Uterus (tissue), 4 donors: ENCODE measurements around the gene RAD51AP1. TPM values are rescaled to one million over a fixed set of nuclear protein-coding genes. Genes with fewer than 3 reads are reported as not detected.

ENCODE experiments used
- DNase-seq, 2 donors: peaks; one replicate each; pipeline ENCODE4 v3.0.0-alpha.2; 2019 to 2020
- H3K27ac ChIP-seq, 2 donors: fragments of 200-600 bp; sonication (generic); 1 replicate in 1 of 2; 2 replicates in 1 of 2; pipeline ENCODE4 v1.5.1; 2016 to 2018
- H3K27me3 ChIP-seq, 2 donors: fragments of 200-600 bp; sonication (generic); one replicate each; pipeline ENCODE4 v1.5.1; 2018 to 2019; ENCODE audit warnings: control low read depth in 1 of 2
- H3K36me3 ChIP-seq, 2 donors: fragments of 200-600 bp; sonication (generic); one replicate each; pipeline ENCODE4 v1.5.1; 2019; ENCODE audit warnings: control low read depth in 1 of 2
- H3K4me1 ChIP-seq, 2 donors: fragments of 200-600 bp; sonication (generic); one replicate each; pipeline ENCODE4 v1.5.1; 2018 to 2019; ENCODE audit warnings: control low read depth in 1 of 2
- H3K4me3 ChIP-seq, 2 donors: fragments of 200-600 bp; sonication (generic); 1 replicate in 1 of 2; 2 replicates in 1 of 2; pipeline ENCODE4 v1.5.1; 2018 to 2019; ENCODE audit warnings: mild to moderate bottlenecking in 1 of 2
- H3K9me3 ChIP-seq, 2 donors: fragments of 200-600 bp; sonication (generic); one replicate each; pipeline ENCODE4 v1.5.1; 2019; ENCODE audit warnings: control low read depth in 1 of 2
- POLR2A ChIP-seq, 2 donors: fragments of 450-650 bp; IDR thresholded peaks; one replicate each; pipeline ENCODE4 v1.6.1; 2016; ENCODE audit warnings: antibody characterized with exemption in 2 of 2, mild to moderate bottlenecking in 1 of 2, moderate library complexity in 1 of 2
- intact Hi-C: fragments of 100-400 bp; cut with DNase I; formaldehyde crosslinking; loops from one replicate; pipeline ENCODE4 v1.15.1; 2023; ENCODE audit warnings: low total_unique reads
- total RNA-seq, 4 donors: library from RNA; depleted of rRNA in 3 of 4; stranded (reverse); fragments of >200 nt in 3 of 4; gene quantifications; one replicate each; pipeline versions ENCODE4 v1.1.0 to v1.2.4, GENCODE V29; 2014 to 2023
- TF ChIP-seq, protein P1 (sequence below), 4 experiments: fragments of 200-600 bp in 2 of 4; fragments of 450-650 bp in 2 of 4; sonication (generic) in 2 of 4; IDR thresholded peaks; one replicate each; pipeline ENCODE4 v1.5.1; 2016 to 2019; ENCODE audit warnings: antibody characterized with exemption in 4 of 4, mild to moderate bottlenecking in 2 of 4, moderate library complexity in 1 of 4
- donor health status: DM: yes; HTN: yes; CAD: no.

The RAD51AP1 gene
- total RNA-seq, 4 donors from 2014 or later = 1.3 to 22.8 TPM; not detected in 2

DNA sequence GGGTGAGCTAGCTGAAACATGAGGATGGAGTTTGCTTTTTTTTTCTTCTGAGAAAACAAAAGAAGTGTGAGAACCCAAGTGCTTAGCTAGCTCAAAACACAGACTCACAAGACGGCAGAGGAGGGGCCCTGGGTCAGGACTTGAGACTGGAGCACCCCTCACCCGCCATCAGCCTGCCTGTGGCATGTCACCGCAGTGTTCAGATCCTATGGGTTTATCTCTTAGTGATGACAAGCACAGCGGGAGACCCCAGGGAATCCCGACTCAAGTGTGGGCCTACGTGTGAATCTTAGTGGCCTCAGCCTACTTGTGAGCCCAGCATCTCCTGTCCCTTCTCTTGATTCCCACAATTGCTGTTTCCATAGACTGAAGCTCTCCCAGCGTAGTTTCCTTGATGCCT is 46.2 kb downstream of the RAD51AP1 start:
- Histone ChIP-seq H3K9me3 (no peaks in the 10 kb centered on the region), H3K4me1 (no peaks in the 10 kb centered on the region), H3K36me3 (no peaks in the 10 kb centered on the region), H3K4me3 (no peak overlapping the region), H3K27me3 (no peaks in the 10 kb centered on the region), H3K27ac (no peak overlapping the region)
- TF ChIP-seq, protein P1, sequence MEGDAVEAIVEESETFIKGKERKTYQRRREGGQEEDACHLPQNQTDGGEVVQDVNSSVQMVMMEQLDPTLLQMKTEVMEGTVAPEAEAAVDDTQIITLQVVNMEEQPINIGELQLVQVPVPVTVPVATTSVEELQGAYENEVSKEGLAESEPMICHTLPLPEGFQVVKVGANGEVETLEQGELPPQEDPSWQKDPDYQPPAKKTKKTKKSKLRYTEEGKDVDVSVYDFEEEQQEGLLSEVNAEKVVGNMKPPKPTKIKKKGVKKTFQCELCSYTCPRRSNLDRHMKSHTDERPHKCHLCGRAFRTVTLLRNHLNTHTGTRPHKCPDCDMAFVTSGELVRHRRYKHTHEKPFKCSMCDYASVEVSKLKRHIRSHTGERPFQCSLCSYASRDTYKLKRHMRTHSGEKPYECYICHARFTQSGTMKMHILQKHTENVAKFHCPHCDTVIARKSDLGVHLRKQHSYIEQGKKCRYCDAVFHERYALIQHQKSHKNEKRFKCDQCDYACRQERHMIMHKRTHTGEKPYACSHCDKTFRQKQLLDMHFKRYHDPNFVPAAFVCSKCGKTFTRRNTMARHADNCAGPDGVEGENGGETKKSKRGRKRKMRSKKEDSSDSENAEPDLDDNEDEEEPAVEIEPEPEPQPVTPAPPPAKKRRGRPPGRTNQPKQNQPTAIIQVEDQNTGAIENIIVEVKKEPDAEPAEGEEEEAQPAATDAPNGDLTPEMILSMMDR (IDR thresholded peaks at IDR 0.05) = no peak
- no peak for TF ChIP-seq POLR2A (IDR thresholded peaks at IDR 0.05)
- intact Hi-C loops = no loop called here
- DNase-seq = no peak

DNA sequence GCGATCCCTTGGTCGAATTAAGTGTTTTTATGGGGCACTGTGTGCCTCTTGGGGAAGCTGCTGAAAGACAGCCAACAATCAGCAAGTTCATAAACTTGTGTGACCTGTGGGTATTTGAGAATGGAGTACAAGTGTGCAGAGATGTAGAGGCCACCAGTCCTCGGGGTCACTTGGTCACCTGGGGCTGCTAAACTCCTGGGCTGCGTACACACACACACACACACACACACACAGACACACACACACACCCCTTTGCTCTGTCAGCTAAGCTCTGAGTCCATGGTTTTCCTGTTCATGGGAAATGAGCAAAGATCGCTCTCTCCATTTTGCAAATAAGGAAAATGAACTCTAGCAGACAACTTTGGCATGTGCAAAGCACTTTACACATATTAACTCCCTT is 47.8 kb downstream of the RAD51AP1 start:
- no peaks in the 10 kb centered on the region for H3K9me3 ChIP-seq
- no peak overlapping the region for H3K4me3 ChIP-seq
- no peak for TF ChIP-seq POLR2A (IDR thresholded peaks at IDR 0.05)
- TF ChIP-seq, protein P1 (IDR thresholded peaks at IDR 0.05) = no peak
- H3K4me1 ChIP-seq = no peaks in the 10 kb centered on the region
- no peak overlapping the region for H3K27ac ChIP-seq
- no peaks in the 10 kb centered on the region for H3K36me3 ChIP-seq
- intact Hi-C loops = no loop called here
- no peak for DNase-seq
- no peaks in the 10 kb centered on the region for H3K27me3 ChIP-seq

DNA sequence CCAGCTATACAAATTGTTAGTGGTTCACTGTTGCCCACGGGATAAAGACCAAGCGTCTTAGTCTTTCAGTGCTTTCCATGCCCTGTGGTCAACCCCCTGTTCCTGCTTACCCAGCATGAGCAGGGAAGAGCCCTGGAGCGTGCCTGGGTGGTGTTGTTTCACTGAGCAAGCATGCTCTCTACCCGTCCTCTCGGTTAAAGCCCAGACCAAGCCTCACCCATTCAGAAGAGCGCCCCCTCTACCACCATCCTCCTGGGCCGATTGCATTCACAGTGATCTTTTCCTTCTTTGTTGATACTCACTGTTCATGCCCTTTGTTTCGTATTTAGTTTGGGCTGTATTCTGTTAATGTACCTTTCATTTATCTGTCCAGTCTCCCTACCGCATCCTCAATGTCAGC is 48.4 kb downstream of the RAD51AP1 start:
- no peaks in the 10 kb centered on the region for H3K27me3 ChIP-seq
- no peaks in the 10 kb centered on the region for H3K36me3 ChIP-seq
- H3K4me1 ChIP-seq = no peaks in the 10 kb centered on the region
- no peaks in the 10 kb centered on the region for H3K9me3 ChIP-seq
- DNase-seq = no peak
- no peak overlapping the region for H3K27ac ChIP-seq
- no peak overlapping the region for H3K4me3 ChIP-seq
- intact Hi-C loops = no loop called here
- TF ChIP-seq POLR2A (IDR thresholded peaks at IDR 0.05) = no peak
- TF ChIP-seq, protein P1 (IDR thresholded peaks at IDR 0.05) = no peak

DNA sequence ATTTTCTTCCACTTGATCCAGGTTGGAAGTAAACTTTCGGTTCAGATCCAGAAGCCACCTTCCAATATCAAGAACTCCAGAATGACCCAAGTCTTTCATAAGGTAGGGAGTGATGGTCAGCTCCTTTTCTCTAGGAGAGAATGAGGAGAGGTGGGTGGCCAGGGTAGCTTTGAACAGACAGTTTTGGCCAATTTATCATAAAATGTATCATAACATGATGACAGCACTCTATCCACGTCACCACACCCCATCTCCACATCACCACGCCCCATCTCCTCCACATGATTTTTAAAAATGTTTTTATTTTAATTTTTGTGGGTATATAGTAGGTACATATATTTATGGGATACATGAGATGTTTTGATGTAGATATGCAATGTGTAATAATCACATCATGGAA is 50.2 kb downstream of the RAD51AP1 start:
- Histone ChIP-seq H3K27me3 (no peaks in the 10 kb centered on the region), H3K36me3 (no peaks in the 10 kb centered on the region), H3K27ac (no peak overlapping the region), H3K4me3 (no peak overlapping the region), H3K9me3 (no peaks in the 10 kb centered on the region), H3K4me1 (no peaks in the 10 kb centered on the region)
- TF ChIP-seq, protein P1 (IDR thresholded peaks at IDR 0.05) = no peak
- TF ChIP-seq POLR2A (IDR thresholded peaks at IDR 0.05) = no peak
- no peak for DNase-seq
- intact Hi-C loops = no loop called here

DNA sequence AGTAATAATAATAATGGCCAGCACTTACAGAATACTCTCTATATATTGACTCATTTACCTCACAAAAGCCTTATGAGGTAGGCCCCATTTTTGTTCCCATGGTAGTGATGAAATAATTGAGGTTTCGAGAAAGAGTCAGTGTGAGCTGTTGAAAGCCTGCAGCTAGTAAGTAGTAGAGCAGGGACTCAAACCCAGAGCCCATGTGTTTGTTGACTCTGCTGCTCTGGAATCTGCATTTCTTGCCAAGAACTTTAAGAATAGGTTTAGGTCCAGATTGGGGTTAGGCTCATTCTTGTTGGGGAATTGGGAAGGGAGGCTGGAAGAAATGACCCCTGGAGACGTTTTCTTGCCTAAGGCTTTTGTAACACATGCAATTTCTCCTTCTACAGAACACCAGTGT is 51.3 kb downstream of the RAD51AP1 start:
- no peaks in the 10 kb centered on the region for H3K36me3 ChIP-seq
- TF ChIP-seq, protein P1 (IDR thresholded peaks at IDR 0.05) = no peak
- TF ChIP-seq POLR2A (IDR thresholded peaks at IDR 0.05) = no peak
- no peaks in the 10 kb centered on the region for H3K9me3 ChIP-seq
- no peak overlapping the region for H3K27ac ChIP-seq
- H3K4me3 ChIP-seq = no peak overlapping the region
- H3K27me3 ChIP-seq = no peaks in the 10 kb centered on the region
- intact Hi-C loops = no loop called here
- no peaks in the 10 kb centered on the region for H3K4me1 ChIP-seq
- DNase-seq = no peak
